Coronary artery (tissue), 2 donors: ENCODE results near the gene ASTL.
A peak's percentile ranks its signal among the peaks of the same experiment; 100 is the strongest.
"Not testable (repeated sequence)": the region's sequence is repeated elsewhere in the genome, so short reads cannot be mapped to it uniquely, and the experiment has no call there.

Experiments
- DNase-seq: peaks from one replicate; pipeline ENCODE4 v3.0.0-alpha.2; 2017; ENCODE audit warnings: low spot score
- H3K27ac ChIP-seq, 2 donors: fragments of 200-600 bp; sonication (generic); one replicate each; pipeline ENCODE4 v1.5.1; 2016 to 2019
- H3K4me3 ChIP-seq: fragments of 200-600 bp; sonication (generic); 2 replicates; pipeline ENCODE4 v1.5.1; 2016; ENCODE audit warnings: mild to moderate bottlenecking, moderate library complexity
- TF ChIP-seq, protein P1 (sequence below): fragments of 200-600 bp; sonication (generic); IDR thresholded peaks from one replicate; pipeline ENCODE4 v1.5.1; 2019; ENCODE audit warnings: antibody characterized with exemption

ASTL gene

DNA sequence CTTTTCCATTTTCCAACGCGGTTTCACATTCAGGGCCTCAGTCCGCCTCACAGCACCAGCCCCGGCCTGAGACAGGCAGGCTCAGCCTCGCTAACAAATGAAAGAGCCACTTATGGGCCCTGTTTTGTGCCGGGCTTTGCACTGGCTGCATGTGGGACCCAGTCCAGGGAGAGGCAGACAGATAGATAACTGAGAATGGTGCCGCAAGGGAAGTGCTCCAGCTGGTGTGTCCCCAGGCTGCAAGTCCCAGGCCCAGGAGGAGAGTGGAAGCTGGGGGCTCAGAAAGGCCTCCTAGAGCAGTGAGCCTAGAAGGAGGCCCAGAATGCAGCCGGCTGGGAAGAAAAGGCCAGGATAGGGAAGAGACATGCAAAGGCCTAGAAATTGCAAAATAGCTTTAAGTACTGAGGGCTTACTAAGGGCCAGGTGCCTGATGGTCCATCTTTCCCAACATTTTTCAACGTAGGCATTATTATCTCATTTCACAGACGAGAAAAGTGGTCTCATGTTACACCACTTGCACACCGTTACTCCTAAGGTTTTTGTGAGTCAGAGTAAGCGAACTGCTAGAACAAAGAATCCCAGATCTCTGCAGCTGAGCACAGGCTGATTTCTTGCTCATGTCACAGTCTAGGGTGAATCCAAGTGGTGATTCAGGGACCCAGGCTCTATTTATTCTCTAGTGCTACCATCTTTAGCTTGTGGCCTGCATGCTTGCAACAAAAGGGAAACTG is 47.9 kb downstream of the ASTL start:
- Histone ChIP-seq H3K4me3 (no peak overlapping the region), H3K27ac (no peak overlapping the region)
- TF ChIP-seq, protein P1, sequence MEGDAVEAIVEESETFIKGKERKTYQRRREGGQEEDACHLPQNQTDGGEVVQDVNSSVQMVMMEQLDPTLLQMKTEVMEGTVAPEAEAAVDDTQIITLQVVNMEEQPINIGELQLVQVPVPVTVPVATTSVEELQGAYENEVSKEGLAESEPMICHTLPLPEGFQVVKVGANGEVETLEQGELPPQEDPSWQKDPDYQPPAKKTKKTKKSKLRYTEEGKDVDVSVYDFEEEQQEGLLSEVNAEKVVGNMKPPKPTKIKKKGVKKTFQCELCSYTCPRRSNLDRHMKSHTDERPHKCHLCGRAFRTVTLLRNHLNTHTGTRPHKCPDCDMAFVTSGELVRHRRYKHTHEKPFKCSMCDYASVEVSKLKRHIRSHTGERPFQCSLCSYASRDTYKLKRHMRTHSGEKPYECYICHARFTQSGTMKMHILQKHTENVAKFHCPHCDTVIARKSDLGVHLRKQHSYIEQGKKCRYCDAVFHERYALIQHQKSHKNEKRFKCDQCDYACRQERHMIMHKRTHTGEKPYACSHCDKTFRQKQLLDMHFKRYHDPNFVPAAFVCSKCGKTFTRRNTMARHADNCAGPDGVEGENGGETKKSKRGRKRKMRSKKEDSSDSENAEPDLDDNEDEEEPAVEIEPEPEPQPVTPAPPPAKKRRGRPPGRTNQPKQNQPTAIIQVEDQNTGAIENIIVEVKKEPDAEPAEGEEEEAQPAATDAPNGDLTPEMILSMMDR, result no peak
- peak; percentile 58 for DNase-seq

DNA sequence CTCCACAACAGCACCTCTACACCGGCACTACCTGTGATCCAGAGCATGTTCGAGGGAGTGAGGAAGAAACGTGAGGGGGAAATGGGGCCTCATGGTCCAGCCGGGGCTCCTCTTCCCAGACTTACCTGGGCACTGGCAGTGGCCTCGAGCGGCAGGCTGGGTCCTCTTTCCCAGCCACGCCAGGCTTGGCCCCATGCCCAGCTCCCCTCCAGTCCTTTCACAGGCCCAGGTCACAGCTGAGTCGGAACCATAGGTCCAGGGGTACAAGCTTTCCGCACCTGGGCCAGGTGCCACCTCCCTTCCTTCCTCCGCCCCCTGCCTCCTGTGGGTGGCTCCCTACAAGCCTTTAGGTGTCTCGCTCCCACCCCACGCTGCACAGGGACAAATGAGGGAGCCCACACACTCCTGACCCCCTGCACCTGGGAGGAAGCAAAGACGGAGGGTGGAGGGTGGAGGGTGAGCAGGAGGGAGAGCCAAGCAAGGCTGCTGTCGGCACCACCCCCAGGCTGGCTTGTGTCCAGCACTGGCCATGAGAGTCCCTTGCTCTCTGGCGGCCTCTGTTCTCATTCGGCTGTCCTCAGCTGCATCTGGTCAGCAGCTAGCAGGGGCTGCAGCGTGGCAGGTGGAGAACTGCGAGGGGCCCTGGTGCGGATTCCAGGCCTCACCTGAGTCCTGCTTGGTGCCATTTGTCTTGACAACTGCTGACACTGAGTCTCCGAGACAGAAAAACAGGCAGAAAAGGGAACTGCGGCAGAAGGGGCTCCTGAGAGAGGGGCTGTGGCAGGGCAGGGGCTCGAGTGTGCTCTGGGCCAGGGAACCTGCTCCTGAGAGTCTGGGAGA is 48.7 kb downstream of the ASTL start:
- Histone ChIP-seq H3K27ac (no peak overlapping the region), H3K4me3 (no peak overlapping the region)
- DNase-seq, result peak; percentile 52
- TF ChIP-seq, protein P1, result no peak

DNA sequence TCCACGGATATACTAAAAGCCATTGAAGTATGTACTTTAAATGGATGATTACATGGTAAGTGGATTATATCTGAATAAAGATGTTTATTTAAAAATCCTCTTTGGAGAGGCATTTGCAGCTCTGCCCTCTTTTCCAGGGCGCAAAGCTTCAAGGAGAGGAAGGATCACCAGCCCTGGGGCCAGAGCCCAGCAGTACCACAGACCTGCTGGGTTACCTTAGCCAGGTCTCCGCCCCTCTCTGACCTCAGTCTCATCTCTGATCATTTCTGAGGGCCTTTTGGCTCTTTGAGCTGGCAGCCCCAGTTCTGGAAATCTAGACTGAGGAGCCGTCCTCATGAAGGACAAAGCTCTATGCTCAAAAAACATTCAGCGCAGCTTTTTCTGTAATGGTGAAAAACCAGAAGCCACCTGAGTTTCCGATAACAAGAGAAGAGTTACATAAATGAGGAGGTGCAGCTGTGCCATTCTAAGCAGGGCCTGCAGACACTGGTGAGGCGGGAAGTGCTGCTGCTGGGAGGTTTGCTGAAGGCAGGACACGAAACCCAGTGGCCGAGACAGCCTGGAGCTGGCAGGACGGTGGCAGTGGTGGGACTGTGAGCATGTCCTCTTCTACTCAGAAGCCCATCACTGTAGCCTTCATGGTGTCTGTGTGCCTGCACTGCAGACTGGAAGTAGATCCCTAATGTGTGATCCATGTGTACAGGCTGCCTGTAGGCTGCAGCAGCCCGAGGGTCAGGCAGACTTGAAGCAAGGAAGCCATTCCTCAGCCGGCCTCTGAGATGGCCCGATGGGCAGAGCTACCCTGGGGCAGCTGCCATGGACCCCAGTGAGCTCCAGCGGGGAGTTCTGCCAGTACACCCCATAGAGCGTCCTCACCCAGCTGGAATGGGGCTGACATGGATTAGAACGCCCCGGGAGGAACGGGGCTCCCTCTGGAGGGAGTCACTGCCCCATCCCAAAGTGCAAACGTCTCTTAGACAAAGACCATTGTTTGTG is 49.7 kb downstream of the ASTL start:
- no peak overlapping the region for H3K4me3 ChIP-seq
- H3K27ac ChIP-seq, result no peak overlapping the region
- TF ChIP-seq, protein P1, result no peak
- DNase-seq, result no peak

DNA sequence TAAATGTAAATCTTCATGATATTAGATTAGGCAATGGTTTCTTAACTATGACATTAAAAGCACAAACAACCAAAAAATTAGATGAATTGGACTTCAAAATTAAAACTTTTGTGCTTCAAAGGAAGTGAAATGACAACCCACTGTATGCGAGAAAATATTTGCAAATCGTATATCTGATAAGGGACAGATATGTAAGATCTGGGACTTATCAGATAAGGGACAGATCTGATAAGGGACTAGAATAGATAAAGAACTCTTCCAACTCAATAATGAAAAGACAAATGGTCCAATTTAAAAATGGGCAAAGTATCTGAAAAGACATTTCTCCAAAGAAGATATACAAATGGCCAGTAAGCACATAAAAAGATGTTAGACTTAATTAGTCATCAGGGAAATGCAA is 51.2 kb downstream of the ASTL start:
- no peak for DNase-seq
- no peak overlapping the region for H3K4me3 ChIP-seq
- no peak overlapping the region for H3K27ac ChIP-seq
- TF ChIP-seq, protein P1, result no peak

DNA sequence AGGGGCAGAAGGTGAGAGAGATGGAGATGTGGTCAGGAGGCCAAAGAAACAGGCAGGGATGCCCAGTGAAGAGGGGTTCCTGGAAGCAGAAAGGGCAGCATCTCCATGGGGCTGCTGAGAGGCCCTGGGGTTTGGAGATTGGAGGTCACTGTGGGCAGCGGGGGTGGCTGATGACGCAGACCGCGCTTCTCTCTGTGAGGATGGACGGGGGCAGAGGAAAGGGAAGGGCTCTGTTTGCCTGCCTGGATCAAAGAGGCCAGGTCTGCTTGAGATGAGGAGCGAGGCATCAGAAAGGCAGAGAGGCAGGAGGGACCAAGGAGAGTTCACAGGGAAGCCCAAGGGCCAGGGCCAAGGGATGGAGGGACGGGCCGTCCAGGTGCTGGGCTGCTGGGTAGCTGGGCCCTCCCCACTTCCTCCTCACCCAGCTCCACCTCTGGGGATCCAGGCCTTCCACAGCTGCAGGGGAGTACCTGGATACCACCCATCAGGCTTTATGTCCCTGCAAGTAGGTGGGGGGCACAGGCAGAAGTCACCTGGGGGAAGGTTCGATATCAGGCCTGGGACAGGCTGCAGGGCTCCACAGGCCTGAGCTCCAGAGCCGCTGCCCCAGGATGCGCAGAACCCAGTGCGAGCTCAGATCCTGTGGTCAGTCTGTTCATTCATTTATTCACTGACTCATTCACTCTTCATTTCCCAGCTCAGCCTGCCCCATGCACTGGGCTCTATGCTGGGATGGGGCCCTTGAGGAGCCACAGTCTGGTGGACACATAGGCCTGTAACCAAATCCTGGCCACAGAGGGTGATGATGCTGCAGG is 52.6 kb downstream of the ASTL start:
- no peak for DNase-seq

DNA sequence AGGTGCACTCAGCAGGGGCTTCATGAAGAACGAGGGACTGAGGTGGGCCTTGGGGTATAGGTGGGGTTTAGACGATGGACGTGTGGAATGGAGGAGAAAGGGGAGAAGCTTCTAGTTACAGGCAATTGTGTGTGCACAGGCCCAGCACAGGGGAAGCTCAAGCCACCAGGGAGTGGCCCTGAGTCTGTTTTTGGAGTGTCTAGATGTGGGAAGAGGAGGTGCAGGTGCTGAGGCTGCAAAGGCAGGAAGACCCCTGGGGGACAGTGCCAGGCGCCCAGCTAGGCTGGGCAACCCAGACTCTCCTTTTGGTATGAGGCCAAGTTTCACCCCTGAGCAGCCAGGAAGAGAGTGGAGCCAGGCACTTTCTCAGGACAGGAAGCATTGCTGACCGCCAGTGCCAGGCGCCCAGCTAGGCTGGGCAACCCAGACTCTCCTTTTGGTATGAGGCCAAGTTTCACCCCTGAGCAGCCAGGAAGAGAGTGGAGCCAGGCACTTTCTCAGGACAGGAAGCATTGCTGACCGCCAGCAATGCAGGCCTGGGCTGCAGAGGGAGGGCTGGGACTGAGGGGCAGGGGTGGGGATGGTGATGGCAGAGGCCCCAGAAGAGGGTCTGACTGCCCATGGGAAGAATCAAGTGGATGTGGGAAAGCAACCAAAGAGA is 53.3 kb downstream of the ASTL start:
- not testable (repeated sequence) for H3K4me3 ChIP-seq, H3K27ac ChIP-seq, DNase-seq

More for the DNA sequence above, 52.6 kb downstream of the ASTL start:
- Histone ChIP-seq H3K4me3 (no peak overlapping the region), H3K27ac (no peak overlapping the region)
- TF ChIP-seq, protein P1, result no peak
